HG02970 (cell line): ENCODE results near the gene FBXL13.
"Not testable (repeated sequence)": the region's sequence is repeated elsewhere in the genome, so short reads cannot be mapped to it uniquely, and the experiment has no call there.

Experiments used
- ATAC-seq: cut with Tn5 transposase; IDR thresholded peaks from one replicate; pipeline ENCODE4 v1.9.1; 2021; ENCODE audit warnings: mild to moderate bottlenecking, moderate library complexity, moderate number of reproducible peaks; ENCODE audit not compliant: unreplicated experiment, low FRiP score

Gene FBXL13

DNA sequence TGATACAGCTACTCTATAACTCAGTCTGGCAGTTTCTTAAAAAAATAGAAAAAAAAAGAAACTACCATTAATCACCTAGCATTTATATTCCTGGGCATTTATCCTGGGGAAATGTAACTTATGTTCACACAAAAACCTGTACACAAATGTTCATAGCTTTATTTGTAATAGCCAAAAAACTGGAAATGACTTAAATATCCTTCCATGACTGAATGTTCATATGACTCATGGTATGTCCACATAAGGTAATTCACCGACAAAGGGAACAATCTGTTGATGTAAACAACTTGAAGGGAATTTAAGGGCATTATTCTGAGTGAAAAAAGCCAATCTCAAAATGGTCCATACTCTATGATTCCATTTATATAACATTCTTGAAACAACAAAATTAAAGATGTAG lies 280.0 kb downstream of the FBXL13 start:
- not testable (repeated sequence) for ATAC-seq

DNA sequence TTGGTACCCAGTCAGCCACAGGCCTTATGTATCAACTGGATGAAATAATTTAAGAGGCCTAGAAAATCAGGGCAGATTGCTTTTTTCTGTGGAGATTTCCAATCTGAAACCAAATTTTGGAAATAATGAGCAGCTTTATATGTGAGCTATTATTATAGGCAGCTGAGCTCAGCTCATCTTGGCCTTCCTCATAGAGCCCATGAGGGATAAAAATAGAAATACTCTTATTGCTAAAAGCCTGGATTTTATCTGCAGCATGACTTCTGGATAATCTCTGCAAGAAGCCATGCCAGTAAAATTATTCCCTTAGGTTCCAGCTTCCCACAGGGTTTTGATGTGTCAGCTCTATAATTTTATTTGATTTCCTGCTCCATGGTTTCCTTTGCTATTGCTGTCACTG lies 282.8 kb downstream of the FBXL13 start:
- ATAC-seq: not testable (repeated sequence)

DNA sequence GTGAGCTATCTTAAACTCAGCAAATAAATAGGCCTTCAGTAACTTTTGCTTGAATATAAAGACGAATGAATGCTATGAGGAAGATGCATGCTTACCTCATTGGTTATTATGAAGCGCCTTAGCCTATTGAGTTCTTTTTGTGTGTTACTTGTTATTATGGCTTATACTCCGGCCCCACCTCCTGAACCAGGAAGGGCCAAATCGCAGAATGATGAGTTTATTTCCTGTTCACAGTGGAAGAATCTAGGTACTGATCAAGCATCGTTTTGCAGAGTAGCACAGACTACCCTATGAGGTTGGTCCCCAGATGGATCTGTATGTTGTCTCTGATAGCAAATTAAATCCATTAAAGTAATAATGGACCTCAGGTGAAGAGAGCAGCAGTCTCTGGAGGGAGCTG lies 283.2 kb downstream of the FBXL13 start:
- not testable (repeated sequence) for ATAC-seq

DNA sequence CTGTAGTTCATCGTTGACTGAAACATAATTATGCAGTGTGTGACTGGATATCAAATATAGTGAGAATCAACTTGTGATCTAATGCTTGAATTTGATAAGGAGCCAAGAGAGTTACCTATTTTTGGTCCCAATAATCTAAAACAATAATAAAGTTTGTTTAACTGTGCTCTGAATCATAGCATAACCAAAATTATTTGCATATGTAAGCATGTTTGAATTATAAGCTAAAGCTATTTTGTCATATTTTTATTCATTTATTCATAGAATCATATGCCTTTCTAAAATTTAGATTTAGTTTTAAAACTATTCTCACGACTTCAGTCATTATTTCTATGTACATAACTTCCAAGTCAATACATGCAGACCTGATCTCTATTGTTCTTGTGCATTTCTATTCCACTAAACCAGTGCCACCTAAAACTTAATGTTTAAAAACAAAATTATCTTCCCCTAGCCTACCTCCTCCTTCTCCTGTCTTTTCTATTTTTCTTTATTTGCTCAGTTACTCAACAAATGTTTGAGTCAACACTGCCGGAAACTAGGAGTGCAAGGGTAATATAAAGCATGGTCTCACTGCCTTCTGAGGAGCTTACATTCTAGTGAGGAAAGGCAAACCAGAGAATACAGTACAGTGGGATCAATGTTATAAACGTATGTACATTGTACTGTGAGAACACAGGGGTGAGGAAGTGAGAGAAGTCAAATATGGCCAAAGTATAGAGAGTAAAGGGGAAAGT lies 284.1 kb downstream of the FBXL13 start:
- not testable (repeated sequence) for ATAC-seq

DNA sequence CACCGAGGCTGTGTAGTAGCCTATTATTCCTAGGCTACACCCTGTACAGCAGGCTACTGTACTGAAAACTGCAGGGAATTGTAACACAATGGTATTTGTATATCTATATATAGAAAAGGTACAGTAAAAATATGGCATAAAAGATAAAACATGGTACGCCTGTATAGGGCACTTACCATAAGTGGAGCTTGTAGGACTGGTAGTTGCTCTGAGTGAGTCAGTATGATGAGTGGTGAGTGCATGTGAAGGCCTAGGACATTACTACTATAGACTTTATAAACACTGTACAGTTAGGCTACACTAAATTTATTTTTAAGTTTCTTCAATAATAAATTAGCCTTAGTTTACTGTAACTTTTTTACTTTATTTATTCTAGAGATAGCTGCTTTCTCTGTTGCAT lies 285.8 kb downstream of the FBXL13 start:
- ATAC-seq: not testable (repeated sequence)

DNA sequence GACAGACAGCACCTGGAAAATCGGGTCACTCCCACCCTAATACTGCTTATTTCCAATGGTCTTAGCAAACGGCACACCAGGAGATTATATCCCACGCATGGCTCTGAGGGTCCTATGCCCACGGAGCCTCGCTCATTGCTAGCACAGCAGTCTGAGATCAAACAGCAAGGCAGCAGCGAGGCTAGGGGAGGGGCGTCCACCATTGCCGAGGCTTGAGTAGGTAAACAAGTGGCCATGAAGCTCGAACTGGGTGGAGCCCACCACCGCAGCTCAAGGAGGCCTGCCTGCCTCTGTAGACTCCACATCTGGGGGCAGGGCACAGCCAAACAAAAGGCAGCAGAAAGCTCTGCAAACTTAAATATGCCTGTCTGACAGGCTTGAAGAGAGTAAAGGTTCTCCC lies 293.7 kb downstream of the FBXL13 start:
- ATAC-seq: not testable (repeated sequence)

DNA sequence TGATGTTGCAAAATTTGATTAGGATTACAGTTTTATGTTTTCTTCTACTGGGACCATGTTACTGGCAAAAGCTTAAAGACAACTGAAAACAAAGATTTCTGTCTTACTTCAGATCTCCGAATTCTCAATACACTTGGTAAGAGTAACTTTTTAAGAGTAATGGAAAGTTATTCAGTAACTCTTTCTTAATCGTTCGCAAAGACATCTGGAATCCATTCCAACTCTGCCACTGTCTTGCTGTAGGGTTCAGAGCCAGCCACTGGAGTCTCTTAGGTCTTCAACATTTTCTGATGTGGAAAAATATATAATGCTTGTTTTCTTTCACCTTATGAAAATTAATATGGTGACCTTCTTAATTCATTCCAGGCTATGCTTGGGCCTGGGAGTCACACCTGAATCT lies 295.9 kb downstream of the FBXL13 start:
- not testable (repeated sequence) for ATAC-seq

DNA sequence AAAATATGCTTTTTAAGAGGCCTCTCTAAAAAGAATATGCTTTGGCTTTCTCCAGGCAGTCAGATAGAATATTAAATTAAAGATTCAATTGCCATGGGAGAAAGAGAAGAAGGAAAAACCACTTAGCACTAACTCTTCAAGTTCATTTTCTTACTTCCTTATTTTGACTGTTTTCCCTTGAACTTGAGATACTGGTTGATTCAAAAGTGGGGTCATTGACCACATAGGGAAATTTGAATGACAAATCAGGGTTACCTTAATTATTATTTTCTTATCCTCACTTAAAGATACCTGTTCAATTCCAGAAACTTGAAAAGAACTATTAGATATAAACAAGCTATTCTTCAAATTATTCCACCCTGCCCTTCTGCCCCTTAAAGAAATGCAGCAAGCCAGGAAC lies 298.4 kb downstream of the FBXL13 start:
- ATAC-seq: not testable (repeated sequence)

DNA sequence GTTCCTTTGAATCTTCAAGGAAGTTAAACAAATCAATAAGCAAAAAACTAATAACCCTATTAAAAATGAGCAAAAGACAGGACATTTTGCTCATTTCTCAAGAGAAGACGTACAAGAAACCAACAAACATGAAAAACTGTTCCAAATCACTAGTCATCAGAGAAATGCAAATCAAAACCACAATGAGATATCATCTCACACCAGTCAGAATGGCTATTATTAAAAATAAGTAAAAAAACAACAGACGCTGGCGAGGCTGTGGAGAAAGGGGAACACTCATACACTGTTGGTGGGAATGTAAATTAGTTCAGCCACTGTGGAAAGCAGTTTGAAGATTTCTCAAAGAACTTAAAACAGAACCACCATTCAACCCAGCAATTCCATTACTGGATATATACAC lies 304.1 kb downstream of the FBXL13 start:
- ATAC-seq: not testable (repeated sequence)

DNA sequence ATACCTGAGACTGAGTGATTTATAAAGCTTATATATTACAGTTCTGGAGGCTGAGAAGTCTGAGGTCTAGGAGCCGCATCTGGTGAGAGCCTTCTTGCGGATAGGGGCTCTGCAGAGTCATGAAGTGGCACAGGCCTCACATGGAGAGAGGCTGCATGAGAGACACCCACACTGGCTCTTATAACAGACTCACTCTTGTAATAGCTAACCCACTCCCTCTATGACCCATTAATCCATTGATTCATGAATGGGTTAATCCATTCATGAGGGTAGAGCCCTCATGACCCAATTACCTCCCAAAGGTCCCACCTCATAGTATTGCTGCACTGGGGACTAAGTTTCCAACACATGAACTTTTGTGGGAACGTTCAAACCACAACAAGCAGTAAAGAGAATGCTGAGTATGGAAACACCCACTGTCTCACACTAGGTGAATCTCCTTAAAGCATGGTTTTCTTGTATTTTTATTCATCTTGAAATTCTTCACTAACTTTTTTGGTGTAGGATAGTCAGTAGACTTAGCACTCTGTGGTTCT lies 304.9 kb downstream of the FBXL13 start:
- ATAC-seq: not testable (repeated sequence)

DNA sequence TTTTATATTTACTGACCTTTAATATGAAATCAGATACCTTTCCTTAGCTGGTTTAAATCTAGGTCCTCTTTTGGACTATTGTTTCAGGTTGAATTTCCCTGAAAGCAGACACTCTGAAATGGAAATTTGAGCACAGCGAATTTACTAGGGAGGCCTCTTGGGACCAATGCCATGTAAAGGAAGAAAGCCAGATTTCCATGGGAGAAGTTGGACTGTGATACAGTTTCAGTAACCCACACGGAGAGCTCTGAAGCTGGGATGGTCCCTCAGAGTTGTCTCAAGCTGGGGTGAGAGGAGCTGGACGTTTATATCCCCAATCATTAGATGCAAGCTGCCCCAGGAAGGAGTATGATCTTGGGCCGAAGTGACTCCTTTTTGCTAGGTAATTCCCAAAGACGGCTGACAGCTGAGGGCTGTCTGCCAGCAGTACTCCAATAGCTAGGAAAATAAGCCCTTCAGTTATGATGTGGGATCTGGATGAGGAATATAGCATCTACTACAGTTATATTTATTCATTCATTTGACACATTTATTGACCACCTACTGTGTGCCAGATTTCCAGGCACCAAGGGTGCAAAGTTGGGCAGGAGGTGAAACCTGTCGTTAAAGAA lies 311.2 kb downstream of the FBXL13 start:
- not testable (repeated sequence) for ATAC-seq
